HG02973 (cell line): ENCODE measurements around the gene DDX39B.
A peak's percentile ranks its signal among the peaks of the same experiment; 100 is the strongest.

ENCODE experiments used
- ATAC-seq: cut with Tn5 transposase; IDR thresholded peaks from one replicate; pipeline ENCODE4 v1.9.1; 2021; ENCODE audit warnings: moderate library complexity; ENCODE audit not compliant: unreplicated experiment

The DDX39B gene

GRCh38 chr6:31548544-31548873 is 6.7 kb upstream of the DDX39B start:
- no peak for ATAC-seq

DNA sequence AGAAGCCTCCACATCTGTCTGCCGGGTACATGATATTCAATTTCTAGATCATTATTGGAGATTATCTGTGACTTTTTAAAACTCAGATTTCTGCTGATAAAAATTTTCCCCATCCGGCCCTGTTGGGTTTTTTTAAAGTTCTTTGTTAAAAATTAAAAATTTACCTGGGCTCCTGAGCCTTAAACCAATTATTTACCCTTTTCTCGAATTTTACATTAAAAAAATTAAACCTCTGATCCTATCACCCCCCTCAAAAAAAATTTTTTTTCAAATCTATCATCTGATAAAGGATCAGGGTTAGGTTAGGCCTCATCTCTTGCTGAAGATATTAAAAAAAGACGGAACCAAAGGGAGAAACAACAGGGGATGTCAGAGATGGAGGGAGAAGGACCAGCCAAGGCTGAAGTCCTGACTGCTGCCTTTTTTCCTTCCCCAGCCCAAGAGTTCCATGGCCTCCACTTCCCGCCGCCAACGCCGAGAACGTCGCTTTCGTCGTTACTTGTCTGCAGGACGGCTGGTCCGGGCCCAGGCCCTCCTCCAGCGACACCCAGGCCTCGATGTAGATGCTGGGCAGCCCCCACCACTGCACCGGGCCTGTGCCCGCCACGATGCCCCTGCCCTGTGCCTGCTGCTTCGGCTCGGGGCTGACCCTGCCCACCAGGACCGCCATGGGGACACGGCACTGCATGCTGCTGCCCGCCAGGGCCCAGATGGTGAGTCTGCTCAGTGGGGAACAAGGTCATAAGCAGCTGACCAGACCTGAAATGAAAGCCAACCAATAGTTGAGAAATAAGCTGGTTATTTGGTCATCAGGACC is 6.1 kb upstream of the DDX39B start:
- no peak for ATAC-seq

DNA sequence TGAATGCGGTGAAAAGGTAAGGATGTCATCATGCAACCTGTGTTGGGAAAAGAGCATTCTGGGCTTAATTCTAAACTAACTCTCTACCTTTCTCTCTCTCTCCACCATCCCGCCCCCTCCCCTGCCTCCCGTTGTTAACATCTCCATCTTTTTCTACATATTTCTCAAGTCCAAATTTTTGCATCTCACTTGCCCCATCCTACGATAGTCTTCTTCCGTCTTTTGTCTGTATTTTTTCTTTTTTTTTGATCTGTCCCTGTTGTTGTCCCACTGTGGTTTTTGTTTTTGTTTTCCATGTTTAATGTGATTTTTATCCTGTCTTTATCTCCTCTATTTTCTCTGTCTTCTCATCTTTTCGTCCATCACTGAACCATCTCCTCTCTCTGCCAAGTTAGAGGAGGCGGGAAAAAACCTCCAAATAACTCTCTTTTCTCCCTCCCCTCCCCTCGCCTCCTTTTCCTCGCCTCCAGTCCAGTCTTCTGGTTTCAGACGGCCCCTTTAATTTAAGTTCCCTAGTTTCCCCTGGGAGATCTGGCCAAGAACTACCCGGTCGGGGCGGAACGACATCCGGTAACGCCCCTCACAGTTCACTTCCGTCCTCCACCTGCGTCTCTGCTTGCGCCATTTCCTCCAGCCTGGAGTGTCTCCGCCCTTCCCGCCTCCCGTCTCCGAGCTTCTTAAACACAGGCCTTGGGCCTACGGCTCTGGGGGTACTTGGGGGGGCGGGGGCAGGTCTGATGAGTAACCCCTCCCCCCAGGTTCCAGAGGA is 5.3 kb upstream of the DDX39B start, which contains the start of gene NFKBIL1:
Gene NFKBIL1, plus strand, starts transcription at position 651 of the 769 bp plus-strand sequence. Its CDS starts 87 bp downstream, at position 738.
- ATAC-seq, result peak; percentile 43

GRCh38 chr6:31546339-31546957 is 4.6 kb upstream of the DDX39B start, which contains the start of gene ATP6V1G2:
Gene ATP6V1G2, minus strand, starts transcription at chr6:31546608. Its CDS starts 49 bp downstream, at chr6:31546559.
- no peak for ATAC-seq

DNA sequence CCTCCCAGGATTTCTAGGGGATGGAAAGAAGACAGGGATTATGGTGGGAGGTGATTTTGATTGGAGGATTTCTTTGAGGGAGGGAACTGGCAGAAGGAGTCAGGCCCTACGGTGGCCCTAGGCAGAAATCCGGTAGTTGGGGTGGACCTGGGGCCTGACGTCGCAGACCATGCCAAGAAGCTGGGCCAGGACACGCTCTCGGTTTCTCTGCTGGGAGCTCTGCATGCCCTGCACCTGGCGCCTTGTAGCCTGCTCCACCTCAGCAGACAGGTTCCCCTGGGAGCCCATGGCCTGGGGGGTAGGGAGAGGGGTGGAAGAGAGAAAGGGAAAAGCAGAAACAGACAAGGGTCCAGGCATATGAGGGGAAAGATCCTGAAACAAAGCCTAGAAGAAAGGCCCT is 3.5 kb upstream of the DDX39B start:
- ATAC-seq, result no peak

- ATAC-seq, result no peak
Measured at GRCh38 chr6:31544676-31545075, 2.9 kb upstream of the DDX39B start.

GRCh38 chr6:31543639-31544038 is 1.8 kb upstream of the DDX39B start:
- ATAC-seq, result no peak

DNA sequence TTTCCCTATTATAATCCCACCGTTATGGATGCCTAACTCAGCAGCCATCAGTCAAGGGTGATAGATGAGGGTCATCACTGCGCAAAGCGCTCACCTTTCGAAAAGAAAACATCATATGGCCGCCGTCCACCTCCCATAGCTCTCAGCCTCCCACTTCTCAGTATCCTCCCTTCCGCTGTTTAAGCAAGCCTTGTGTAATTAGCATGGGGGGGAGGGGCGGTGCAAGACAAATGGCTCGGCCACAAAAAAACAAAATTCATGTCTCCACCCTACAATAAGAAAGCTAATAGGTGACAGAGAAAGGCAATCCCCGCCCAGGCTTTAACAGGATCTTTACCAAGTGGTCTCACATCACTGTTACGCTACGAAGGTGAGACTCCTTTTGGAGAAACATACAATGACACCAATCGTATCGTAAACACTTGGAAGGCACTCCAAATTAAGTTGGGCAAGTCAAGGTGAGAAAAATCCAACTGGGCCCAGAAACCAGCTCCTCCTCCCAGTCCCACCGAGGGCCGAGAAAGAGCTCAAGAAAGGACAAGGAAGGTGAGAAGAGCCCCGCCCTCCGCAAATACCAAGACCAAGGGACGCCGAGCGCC is 645 bp downstream of the DDX39B start:
- ATAC-seq, result no peak

GRCh38 chr6:31540640-31541039 is 1.2 kb downstream of the DDX39B start:
- no peak for ATAC-seq

GRCh38 chr6:31538805-31539400 is 2.9 kb downstream of the DDX39B start:
- ATAC-seq, result no peak

GRCh38 chr6:31535538-31536324 is 6.1 kb downstream of the DDX39B start:
- ATAC-seq, result no peak

- ATAC-seq, result no peak
Measured at GRCh38 chr6:31534521-31535040, 7.2 kb downstream of the DDX39B start.

DNA sequence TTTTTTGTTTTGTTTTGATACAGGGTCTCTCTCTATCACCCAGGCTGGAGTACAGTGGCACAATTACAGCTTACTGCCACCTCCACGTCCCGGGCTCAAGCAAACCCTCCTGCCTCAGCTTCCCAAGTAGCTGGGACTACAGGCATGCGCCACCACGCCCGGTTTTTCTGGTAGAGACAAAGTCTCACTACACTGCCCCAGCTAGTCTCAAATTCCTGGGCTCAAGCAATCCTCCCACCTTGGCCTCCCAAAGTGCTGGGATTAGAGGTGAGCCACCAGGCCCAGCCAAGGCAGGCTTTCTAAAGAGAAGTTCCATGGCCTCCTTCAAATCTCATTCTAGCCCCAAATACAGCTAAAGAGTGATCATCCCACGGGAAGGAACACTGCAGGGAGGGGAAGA is 7.8 kb downstream of the DDX39B start:
- ATAC-seq, result no peak

DNA sequence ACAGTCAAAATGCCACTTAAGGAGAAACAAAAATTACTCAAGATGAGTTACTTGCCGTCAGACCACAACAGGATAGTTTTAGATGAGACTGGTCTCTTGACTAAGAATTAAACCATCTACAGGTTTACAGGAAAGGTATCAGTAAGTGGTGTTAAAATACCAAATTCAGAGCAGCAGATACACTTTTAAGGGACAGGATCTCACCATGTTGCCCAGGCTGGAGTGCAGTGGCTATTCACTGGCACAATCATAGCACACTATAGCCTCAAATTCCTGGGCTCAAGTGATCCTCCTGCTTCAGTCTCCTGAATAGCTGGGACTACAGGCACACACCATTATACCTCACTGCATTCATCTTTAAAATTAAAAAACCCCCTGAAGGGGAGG is 8.4 kb downstream of the DDX39B start:
- ATAC-seq, result no peak

DNA sequence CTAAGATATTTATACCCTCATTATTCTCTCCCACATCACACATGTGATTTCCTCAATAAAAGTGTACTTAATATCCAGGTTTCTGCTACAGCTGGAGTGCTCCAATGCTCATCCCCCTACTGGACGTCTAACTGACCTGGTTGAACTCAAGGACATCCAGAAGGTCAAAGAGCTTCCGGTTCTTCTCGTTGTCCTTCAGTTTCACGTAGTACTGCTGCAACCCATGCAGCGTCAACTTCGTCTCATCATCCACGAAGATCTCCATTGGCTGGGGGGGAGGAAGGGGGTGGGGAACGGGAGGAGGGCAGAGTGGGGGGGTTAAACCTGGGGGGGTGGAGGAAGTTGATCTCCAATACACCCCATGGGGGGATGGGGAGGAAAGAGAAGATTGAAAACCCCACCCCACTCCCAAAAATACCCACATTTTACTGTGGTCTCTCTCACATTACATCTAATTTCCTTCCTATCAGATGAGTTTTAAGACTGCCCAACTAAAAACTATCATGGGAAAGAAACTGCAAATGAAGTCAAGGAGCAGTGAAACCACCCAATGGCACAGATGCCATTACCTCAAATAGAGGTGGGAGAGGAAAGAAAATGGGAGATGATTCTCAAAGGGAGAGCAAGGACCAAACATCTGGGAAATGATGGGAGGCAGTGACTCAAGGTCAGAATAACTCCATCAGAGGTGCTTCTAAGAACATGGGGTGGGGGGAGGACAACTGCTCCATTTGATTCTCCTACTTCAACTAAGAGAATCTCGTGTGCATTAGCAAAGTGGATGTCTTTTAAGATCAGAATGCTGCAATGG is 9.0 kb downstream of the DDX39B start:
- no peak for ATAC-seq

DNA sequence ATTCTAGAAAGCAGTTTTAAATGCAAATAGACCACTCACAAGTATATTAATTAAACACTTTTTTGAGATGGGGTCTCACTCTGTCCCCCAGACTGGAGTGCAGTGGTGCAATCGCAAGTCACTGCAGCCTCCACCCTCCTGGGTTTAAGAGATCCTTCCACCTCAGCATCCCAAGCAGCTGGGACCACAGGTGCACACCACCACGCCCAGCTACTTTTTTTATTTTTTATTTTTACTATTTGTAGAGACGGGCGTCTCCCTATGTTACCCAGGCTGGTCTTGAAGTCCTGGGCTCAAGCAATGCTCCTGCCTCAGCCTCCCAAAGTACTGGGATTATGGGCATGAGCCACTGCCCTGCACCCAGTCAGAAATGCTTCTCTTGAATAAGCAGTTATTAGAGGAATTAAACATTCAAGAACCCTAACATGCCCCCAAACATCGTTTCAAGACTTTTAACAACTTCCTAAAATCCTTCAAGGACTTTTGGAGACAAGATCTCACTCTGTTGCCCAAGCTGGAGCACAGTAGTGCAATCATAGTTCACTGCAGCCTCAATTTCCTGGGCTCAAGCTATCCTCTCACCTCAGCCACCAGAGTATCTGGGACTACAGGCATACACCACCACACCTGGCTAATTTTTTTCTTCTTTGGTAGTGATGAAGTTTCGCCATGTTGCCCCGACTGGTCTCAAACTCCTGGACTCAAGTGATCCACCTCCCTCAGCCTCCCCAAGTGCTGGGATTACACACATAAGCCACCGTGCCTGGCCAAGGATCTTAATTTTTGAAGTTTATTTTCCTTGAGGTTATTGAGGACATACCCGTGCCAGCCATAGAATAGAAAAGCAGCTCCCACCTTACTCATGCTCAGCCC is 9.8 kb downstream of the DDX39B start:
- ATAC-seq, result no peak

GRCh38 chr6:31531162-31531561 is 10.6 kb downstream of the DDX39B start:
- no peak for ATAC-seq

DNA sequence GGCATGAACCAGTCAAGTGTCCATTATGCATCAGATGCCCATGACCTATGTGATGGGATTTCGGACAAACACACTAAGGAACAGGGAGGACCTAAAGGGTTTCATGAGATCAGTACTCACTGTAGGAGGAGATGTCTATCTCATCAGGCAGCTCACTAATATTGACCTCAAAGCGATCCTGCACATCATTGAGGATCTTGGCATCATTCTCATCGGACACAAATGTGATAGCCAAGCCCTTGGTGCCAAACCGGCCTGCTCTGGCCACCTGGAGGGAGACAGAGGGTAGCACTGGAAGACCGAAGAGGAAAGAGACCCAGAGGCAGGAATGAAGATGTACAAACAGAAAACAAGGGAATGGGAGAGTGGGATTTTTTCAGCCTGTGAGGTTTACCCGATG is 11.1 kb downstream of the DDX39B start:
- ATAC-seq, result no peak
